HCT116 (cell line): ENCODE data around the gene BNC1. TPM values are rescaled to one million over a fixed set of nuclear protein-coding genes. Genes with fewer than 3 reads are reported as not detected.

Experiments used
- ATAC-seq: fragments of 200-7000 bp; cut with Tn5 transposase; 2 replicates; pipeline ENCODE4 v1.9.1; 2020; ENCODE audit warnings: mild to moderate bottlenecking, moderate library complexity
- BruUV-seq: library from RNA; stranded (reverse); fragments of 400-500 nt; replicated peaks from 2 replicates; lab custom pipeline; 2021; lab: Mats Ljungman, UMichigan
- CTCF ChIA-PET: fragments of 300-600 bp; sonication (Branson Sonifier 250); formaldehyde crosslinking; loops from one replicate; lab custom pipeline; 2021; ENCODE audit warnings: antibody characterized with exemption; lab: Charles Lee
- POLR2A ChIA-PET: fragments of 300-600, 350-600 bp; sonication (Branson Sonifier 250); formaldehyde crosslinking; loops from one replicate; lab custom pipeline; 2021; ENCODE audit warnings: antibody characterized with exemption; lab: Charles Lee
- RAD21 ChIA-PET, 2 experiments: fragments of 300-600 bp; sonication (Branson Sonifier 250); formaldehyde crosslinking; loops; one replicate each; lab custom pipeline; 2023; ENCODE audit warnings: low total read pairs in 2 of 2; ENCODE audit not compliant: uncharacterized antibody in 2 of 2, unreplicated experiment in 2 of 2, low non-redundant PET in 1 of 2; lab: Charles Lee
- DNase-seq: peaks from one replicate; pipeline ENCODE4 v3.0.0-alpha.2; 2010; ENCODE audit warnings: low read depth, low spot score
- H2AFZ ChIP-seq: fragments of 200-600 bp; shearing (Covaris generic), sonication (generic); 2 replicates; pipeline ENCODE4 v1.6.1; 2017; ENCODE audit warnings: low read depth, mixed run types, mixed read lengths, antibody characterized with exemption, low read length; ENCODE audit not compliant: poor library complexity, severe bottlenecking
- H3K27ac ChIP-seq: 2 replicates; pipeline ENCODE4 v1.5.1; 2012; ENCODE audit warnings: low read depth, low read length
- H3K27me3 ChIP-seq: fragments of 200-600 bp; sonication (generic); 2 replicates; pipeline ENCODE4 v1.6.1; 2016; ENCODE audit warnings: mixed run types, low read length, mixed read lengths; ENCODE audit not compliant: insufficient read depth
- H3K36me3 ChIP-seq, 2 experiments: fragments of 200-500 bp in 1 of 2; fragments of 200-600 bp in 1 of 2; sonication (Bioruptor generic) in 1 of 2; sonication (generic) in 1 of 2; 2 replicates each; pipeline versions ENCODE4 v1.5.1 to v1.6.1; 2014 to 2016; ENCODE audit warnings: low read length in 2 of 2, inconsistent platforms in 1 of 2, mixed read lengths in 1 of 2, mixed run types in 1 of 2; ENCODE audit not compliant: insufficient read depth in 2 of 2, control insufficient read depth in 1 of 2
- H3K4me1 ChIP-seq, 2 experiments: fragments of 200-600 bp in 1 of 2; sonication (generic) in 1 of 2; 2 replicates each; pipeline versions ENCODE4 v1.5.1 to v1.6.1; 2012 to 2017; ENCODE audit warnings: low read length in 2 of 2, inconsistent platforms in 1 of 2, mild to moderate bottlenecking in 1 of 2, mixed read lengths in 1 of 2, mixed run types in 1 of 2, moderate library complexity in 1 of 2; ENCODE audit not compliant: insufficient read depth in 2 of 2, control insufficient read depth in 1 of 2
- H3K4me2 ChIP-seq: fragments of 200-600 bp; sonication (generic); 2 replicates; pipeline ENCODE4 v1.6.1; 2017; ENCODE audit warnings: mixed run types, low read length, mixed read lengths
- H3K4me3 ChIP-seq, 2 experiments: fragments of 200-600 bp in 1 of 2; sonication (generic) in 1 of 2; replicated peaks in 1 of 2; 2 replicates each; pipeline ENCODE4 v1.5.1; 2011 to 2016; ENCODE audit warnings: low read length in 2 of 2, control low read depth in 1 of 2, low read depth in 1 of 2, mild to moderate bottlenecking in 1 of 2, mixed read lengths in 1 of 2, mixed run types in 1 of 2
- H3K79me2 ChIP-seq: fragments of 200-600 bp; sonication (generic); 2 replicates; pipeline ENCODE4 v1.6.1; 2017; ENCODE audit warnings: mild to moderate bottlenecking, mixed run types, low read length, moderate library complexity, mixed read lengths; ENCODE audit not compliant: insufficient read depth
- H3K9ac ChIP-seq: fragments of 200-600 bp; sonication (generic); 2 replicates; pipeline ENCODE4 v1.6.1; 2016; ENCODE audit warnings: low read length, mixed read lengths
- H3K9me2 ChIP-seq: fragments of 200-600 bp; sonication (generic), shearing (Covaris generic); 2 replicates; pipeline ENCODE4 v1.6.1; 2017; ENCODE audit warnings: mixed run types, mild to moderate bottlenecking, moderate library complexity; ENCODE audit not compliant: insufficient read depth
- H3K9me3 ChIP-seq, 2 experiments: fragments of 200-500 bp in 1 of 2; fragments of 200-600 bp in 1 of 2; sonication (Bioruptor generic) in 1 of 2; sonication (generic) in 1 of 2; 2 replicates each; pipeline ENCODE4 v1.6.1; 2014 to 2017; ENCODE audit warnings: low read length in 2 of 2, mixed read lengths in 2 of 2, inconsistent platforms in 1 of 2, low read depth in 1 of 2, mild to moderate bottlenecking in 1 of 2, mixed run types in 1 of 2, moderate library complexity in 1 of 2; ENCODE audit not compliant: control insufficient read depth in 1 of 2, insufficient read depth in 1 of 2
- H4K20me1 ChIP-seq: fragments of 200-600 bp; sonication (generic), shearing (Covaris generic); 2 replicates; pipeline ENCODE4 v1.6.1; 2017; ENCODE audit warnings: mixed run types, mild to moderate bottlenecking, moderate library complexity; ENCODE audit not compliant: insufficient read depth
- ATF3 ChIP-seq: IDR thresholded peaks from 2 replicates; pipeline ENCODE4 v1.6.1; 2012
- CTCF ChIP-seq, 3 experiments: fragments of 200-600 bp in 1 of 3; sonication (generic) in 1 of 3; IDR thresholded peaks in 2 of 3; conservative IDR thresholded peaks in 1 of 3; 2 replicates each; pipeline ENCODE4 v1.5.1; 2012 to 2017; ENCODE audit warnings: low read depth in 2 of 3, low read length in 2 of 3, antibody characterized with exemption in 1 of 3, borderline replicate concordance in 1 of 3, control low read depth in 1 of 3, mild to moderate bottlenecking in 1 of 3, mixed read lengths in 1 of 3, mixed run types in 1 of 3, moderate library complexity in 1 of 3; ENCODE audit not compliant: insufficient read depth in 1 of 3
- EZH2 ChIP-seq: fragments of 200-600 bp; sonication (generic); IDR thresholded peaks from 2 replicates; pipeline ENCODE4 v1.6.1; 2017; ENCODE audit warnings: antibody characterized with exemption, mixed run types
- MAX ChIP-seq: IDR thresholded peaks from 2 replicates; pipeline ENCODE4 v1.6.1; 2012
- POLR2AphosphoS5 ChIP-seq: IDR thresholded peaks from 2 replicates; pipeline ENCODE4 v1.6.1; 2011; ENCODE audit warnings: mild to moderate bottlenecking, low read depth, low read length, moderate library complexity
- SRF ChIP-seq: IDR thresholded peaks from 2 replicates; pipeline ENCODE4 v1.6.1; 2012; ENCODE audit warnings: low read depth
- TCF7L2 ChIP-seq: IDR thresholded peaks from 2 replicates; pipeline ENCODE4 v1.7.0; 2011; ENCODE audit warnings: borderline replicate concordance, inconsistent platforms; ENCODE audit not compliant: insufficient read depth, insufficient read length; ENCODE audit errors: extremely low read depth
- YY1 ChIP-seq: IDR thresholded peaks from 2 replicates; pipeline ENCODE4 v1.6.1; 2011; ENCODE audit warnings: low read length, low read depth, moderate library complexity, mild to moderate bottlenecking; ENCODE audit not compliant: insufficient replicate concordance; ENCODE audit errors: extremely low read depth
- ZBTB33 ChIP-seq: IDR thresholded peaks from 2 replicates; pipeline ENCODE4 v1.6.1; 2011; ENCODE audit warnings: mild to moderate bottlenecking, low read length, moderate library complexity; ENCODE audit not compliant: insufficient replicate concordance; ENCODE audit errors: extremely low read depth
- intact Hi-C: fragments of 100-400 bp; cut with micrococcal nuclease; formaldehyde crosslinking; loops from 2 replicates; pipeline ENCODE4 v1.10.0; 2022
- total RNA-seq: library from RNA; stranded (reverse); gene quantifications from one replicate; pipeline ENCODE4 v1.2.1, GENCODE V29; 2021; ENCODE audit not compliant: unreplicated experiment

The BNC1 gene
- total RNA-seq, 1 experiment from 2014 or later: not detected

GRCh38 chr15:83268147-83268546, 16.3 kb downstream of the BNC1 start:
- BruUV-seq: no TSS peak
- no peaks in the 10 kb centered on the region for H3K36me3 ChIP-seq
- no peak overlapping the region for H3K4me2 ChIP-seq
- no peaks in the 10 kb centered on the region for H3K9me3 ChIP-seq
- no peak overlapping the region for H3K4me3 ChIP-seq
- POLR2A ChIA-PET: no interaction called here
- no peaks in the 10 kb centered on the region for H3K79me2 ChIP-seq
- intact Hi-C loops: no loop called here
- TF ChIP-seq ZBTB33: no peak
- TF ChIP-seq, all 23 proteins: peak for 0
- Histone ChIP-seq H3K9ac (no peak overlapping the region), H4K20me1 (no peaks in the 10 kb centered on the region), H3K27ac (no peak overlapping the region), H3K27me3 (no peaks in the 10 kb centered on the region), H2AFZ (no peak overlapping the region), H3K4me1 (no peaks in the 10 kb centered on the region), H3K9me2 (no peaks in the 10 kb centered on the region)
- ATAC-seq: no peak
- CTCF ChIA-PET: no interaction called here
- no peak for DNase-seq
- RAD21 ChIA-PET: no interaction called here

- Histone ChIP-seq H3K9me3 (no peaks in the 10 kb centered on the region), H3K27me3 (no peaks in the 10 kb centered on the region), H3K27ac (no peak overlapping the region), H3K36me3 (no peaks in the 10 kb centered on the region), H3K79me2 (no peaks in the 10 kb centered on the region), H3K4me1 (no peaks in the 10 kb centered on the region), H4K20me1 (no peaks in the 10 kb centered on the region), H3K9ac (no peak overlapping the region), H3K4me3 (no peak overlapping the region), H2AFZ (no peak overlapping the region), H3K4me2 (no peak overlapping the region), H3K9me2 (no peaks in the 10 kb centered on the region)
- ChIA-PET RAD21 (no interaction called here), POLR2A (no interaction called here), CTCF (no interaction called here)
- DNase-seq (no peak), ATAC-seq (no peak)
- no TSS peak for BruUV-seq
- intact Hi-C loops: no loop called here
- no peak for TF ChIP-seq MAX
- TF ChIP-seq SRF: no peak
- TF ChIP-seq YY1: no peak
- no peak for TF ChIP-seq ATF3
- no peak for TF ChIP-seq ZBTB33
- TF ChIP-seq EZH2: no peak
- TF ChIP-seq CTCF (IDR thresholded peaks at IDR 0.05 in 2 of 3, conservative IDR thresholded peaks at IDR 0.05 in 1 of 3; ENCODE audit: borderline replicate concordance in 1 of 3, insufficient read depth in 1 of 3, low read depth in 2 of 3, low read length in 2 of 3): no peak
- no peak for TF ChIP-seq POLR2AphosphoS5
- TF ChIP-seq TCF7L2: no peak
Measured at GRCh38 chr15:83262594-83263315, 21.7 kb downstream of the BNC1 start.
